Peyer's patch (tissue), 4 donors: ENCODE results near the gene SLC23A1.

Experiments used
- POLR2A ChIP-seq, 2 donors: fragments of 450-650 bp; IDR thresholded peaks; one replicate each; pipeline ENCODE4 v1.5.1; 2017; ENCODE audit warnings: antibody characterized with exemption in 2 of 2, mild to moderate bottlenecking in 2 of 2, moderate library complexity in 2 of 2
- TF ChIP-seq, protein P1 (sequence below), 6 experiments: fragments of 450-650 bp in 4 of 6; fragments of 200-600 bp in 2 of 6; sonication (generic) in 1 of 6; IDR thresholded peaks; one replicate each; pipeline ENCODE4 v1.5.1; 2017 to 2019; ENCODE audit warnings: antibody characterized with exemption in 6 of 6, mild to moderate bottlenecking in 3 of 6, moderate library complexity in 1 of 6

- TF ChIP-seq POLR2A (IDR thresholded peaks at IDR 0.05) = no peak
- TF ChIP-seq, protein P1, sequence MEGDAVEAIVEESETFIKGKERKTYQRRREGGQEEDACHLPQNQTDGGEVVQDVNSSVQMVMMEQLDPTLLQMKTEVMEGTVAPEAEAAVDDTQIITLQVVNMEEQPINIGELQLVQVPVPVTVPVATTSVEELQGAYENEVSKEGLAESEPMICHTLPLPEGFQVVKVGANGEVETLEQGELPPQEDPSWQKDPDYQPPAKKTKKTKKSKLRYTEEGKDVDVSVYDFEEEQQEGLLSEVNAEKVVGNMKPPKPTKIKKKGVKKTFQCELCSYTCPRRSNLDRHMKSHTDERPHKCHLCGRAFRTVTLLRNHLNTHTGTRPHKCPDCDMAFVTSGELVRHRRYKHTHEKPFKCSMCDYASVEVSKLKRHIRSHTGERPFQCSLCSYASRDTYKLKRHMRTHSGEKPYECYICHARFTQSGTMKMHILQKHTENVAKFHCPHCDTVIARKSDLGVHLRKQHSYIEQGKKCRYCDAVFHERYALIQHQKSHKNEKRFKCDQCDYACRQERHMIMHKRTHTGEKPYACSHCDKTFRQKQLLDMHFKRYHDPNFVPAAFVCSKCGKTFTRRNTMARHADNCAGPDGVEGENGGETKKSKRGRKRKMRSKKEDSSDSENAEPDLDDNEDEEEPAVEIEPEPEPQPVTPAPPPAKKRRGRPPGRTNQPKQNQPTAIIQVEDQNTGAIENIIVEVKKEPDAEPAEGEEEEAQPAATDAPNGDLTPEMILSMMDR (IDR thresholded peaks at IDR 0.05) = no peak
Measured at GRCh38 chr5:139417214-139417613, 34.1 kb upstream of the SLC23A1 start.
